Esophagus (tissue), 2 donors: ENCODE measurements around the gene ADAMTS17. TPM values are rescaled to one million over a fixed set of nuclear protein-coding genes. Genes with fewer than 3 reads are reported as not detected.

Experiments
- H3K27ac ChIP-seq, 2 donors: one replicate each; pipeline ENCODE4 v1.5.1; 2013; ENCODE audit warnings: low read depth in 2 of 2, mild to moderate bottlenecking in 2 of 2, inconsistent platforms in 1 of 2, low read length in 1 of 2, moderate library complexity in 1 of 2
- H3K27me3 ChIP-seq, 2 donors: one replicate each; pipeline ENCODE4 v1.6.1; 2013; ENCODE audit warnings: low read length in 2 of 2, control low read depth in 1 of 2, mild to moderate bottlenecking in 1 of 2; ENCODE audit not compliant: insufficient read depth in 2 of 2, control insufficient read depth in 1 of 2
- H3K36me3 ChIP-seq, 2 donors: one replicate each; pipeline ENCODE4 v1.6.1; 2013; ENCODE audit warnings: low read length in 1 of 2; ENCODE audit not compliant: control insufficient read depth in 2 of 2, insufficient read depth in 2 of 2
- H3K4me1 ChIP-seq, 2 donors: one replicate each; pipeline ENCODE4 v1.6.1; 2013; ENCODE audit warnings: low read length in 1 of 2; ENCODE audit not compliant: control insufficient read depth in 2 of 2, insufficient read depth in 2 of 2
- H3K4me3 ChIP-seq, 2 donors: one replicate each; pipeline ENCODE4 v1.5.1; 2013; ENCODE audit warnings: low read length in 2 of 2, mild to moderate bottlenecking in 2 of 2, low read depth in 1 of 2, moderate library complexity in 1 of 2
- H3K9me3 ChIP-seq, 2 donors: one replicate each; pipeline ENCODE4 v1.6.1; 2013; ENCODE audit warnings: mild to moderate bottlenecking in 2 of 2, low read depth in 1 of 2, low read length in 1 of 2, moderate library complexity in 1 of 2; ENCODE audit not compliant: control insufficient read depth in 2 of 2, insufficient read depth in 1 of 2
- WGBS, 2 donors: extraction: QIAGEN DNeasy Blood & Tissue Kit; methylation state at CpG; one replicate each; pipeline ENCODE4 v1.1.7; 2013; 5-methylcytosine and 5-hydroxymethylcytosine counted together
- polyA plus RNA-seq, 2 donors: library from polyadenylated mRNA; stranded (reverse); fragments of 200-250 nt; gene quantifications; one replicate each; pipeline ENCODE4 v1.2.3, GENCODE V29; 2013
- donor health status: healthy with polysubstance abuse.
- donor health status: Bipolar disorder and iron deficiency.

ADAMTS17 gene
- polyA plus RNA-seq, 2 donors, result 2.1 to 6.9 TPM

DNA sequence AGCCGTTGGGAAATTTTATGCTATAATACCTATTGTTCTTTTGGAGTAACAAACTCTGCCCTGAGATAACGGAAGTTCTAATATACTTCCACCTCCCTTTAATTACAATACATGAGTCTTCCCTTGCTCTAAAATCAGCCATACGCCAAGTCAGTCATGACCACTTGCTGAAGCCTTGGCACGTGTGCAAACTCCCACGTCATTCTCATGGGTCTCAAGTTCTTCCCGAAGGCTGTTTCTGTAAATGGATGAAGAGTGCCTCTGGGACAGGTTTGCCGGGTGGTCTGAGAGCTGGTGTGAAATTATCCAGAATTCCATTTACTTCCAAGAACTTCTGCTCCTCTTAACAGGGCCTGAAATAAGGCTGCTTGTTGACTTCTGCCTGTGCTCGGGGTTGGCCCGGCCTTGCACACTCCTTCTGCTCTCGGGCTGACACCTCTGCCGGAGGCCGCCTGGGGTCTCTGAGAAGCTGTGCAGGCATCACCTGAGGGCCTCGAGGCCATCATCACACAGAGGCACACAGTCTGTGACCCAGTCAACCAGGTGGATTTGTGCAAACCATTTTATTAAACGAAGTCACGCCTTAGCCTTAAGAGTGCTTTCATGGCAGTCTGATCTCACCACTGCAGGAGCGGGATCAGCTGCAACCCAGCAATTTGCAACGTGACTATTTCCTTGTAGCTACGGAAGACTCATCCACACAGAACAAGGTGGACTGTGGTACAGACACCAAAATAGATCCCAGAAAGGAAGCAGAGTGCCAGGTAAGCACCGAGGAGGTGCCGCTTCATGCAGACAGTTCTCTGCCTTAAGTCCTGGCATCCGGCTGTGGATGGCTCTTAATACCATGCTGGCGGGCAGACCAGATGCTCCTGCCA is 120.1 kb downstream of the ADAMTS17 start:
- no peaks in the 10 kb centered on the region for H3K27me3 ChIP-seq
- WGBS, 2 donors, result 53 to 68% methylated on average over 22 of the region's 22 CpGs
- peak overlapping the region; percentile 58 to 76 for H3K27ac ChIP-seq

GRCh38 chr15:100220058-100220768 is 121.6 kb downstream of the ADAMTS17 start:
- Histone ChIP-seq H3K27me3 (no peaks in the 10 kb centered on the region), H3K4me3 (no peak overlapping the region), H3K4me1 (peaks cover 0 to 4% of the 10 kb centered on the region in 2 donors), H3K27ac (no peak overlapping the region), H3K9me3 (no peaks in the 10 kb centered on the region), H3K36me3 (no peaks in the 10 kb centered on the region)
- WGBS, 2 donors, result 89 to 92% methylated on average over 14 of the region's 14 CpGs

More for the DNA sequence above, 120.1 kb downstream of the ADAMTS17 start:
- Histone ChIP-seq H3K4me1 (no peaks in the 10 kb centered on the region), H3K9me3 (no peaks in the 10 kb centered on the region), H3K4me3 (no peak overlapping the region), H3K36me3 (no peaks in the 10 kb centered on the region)

DNA sequence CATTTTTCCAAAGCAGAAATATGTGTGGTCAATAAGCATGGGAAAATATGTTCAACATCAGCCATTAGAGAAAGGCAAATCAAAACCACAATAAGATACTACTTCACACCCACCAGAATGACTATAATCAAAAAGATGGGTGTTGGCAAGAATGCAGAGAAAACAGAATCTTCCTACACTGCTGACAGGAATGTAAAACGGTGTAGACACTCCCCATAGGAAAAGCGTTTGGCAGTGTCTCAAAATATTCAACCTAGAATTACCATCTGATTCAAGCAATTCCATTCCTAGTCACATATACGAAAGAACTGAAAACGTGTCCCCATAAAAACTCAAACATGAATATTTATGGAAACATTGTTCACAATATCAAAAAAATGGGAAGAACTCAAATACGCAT is 123.3 kb downstream of the ADAMTS17 start:
- 72 to 74% methylated on average over 5 of the region's 5 CpGs for WGBS, 2 donors
- peaks cover 0 to 4% of the 10 kb centered on the region in 2 donors for H3K4me1 ChIP-seq

DNA sequence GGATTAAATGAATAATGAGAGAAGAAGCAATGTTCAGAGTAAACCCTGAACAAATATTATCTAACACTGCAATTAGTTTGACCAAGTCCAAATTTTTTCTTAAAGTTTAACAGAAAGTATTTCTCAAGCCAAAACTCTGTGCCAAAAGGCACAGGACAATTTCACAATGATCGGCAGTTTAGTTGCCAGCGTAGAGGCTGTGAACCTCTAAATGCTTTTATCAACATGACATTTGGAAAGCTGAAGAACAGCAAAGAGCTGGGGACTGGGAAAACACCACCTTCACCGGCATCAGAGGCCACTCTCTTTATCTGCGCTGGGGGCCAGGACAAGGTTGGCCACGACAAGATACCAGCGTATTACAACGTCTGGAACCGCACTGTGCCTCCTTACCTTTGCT is 125.6 kb downstream of the ADAMTS17 start:
- no peaks in the 10 kb centered on the region for H3K9me3 ChIP-seq
- H3K36me3 ChIP-seq, result no peaks in the 10 kb centered on the region
- peaks cover 0 to 4% of the 10 kb centered on the region in 2 donors for H3K4me1 ChIP-seq
- H3K27ac ChIP-seq, result peak overlapping the region in 1 of 2 donors; percentile 30
- 50 to 53% methylated on average over 8 of the region's 8 CpGs for WGBS, 2 donors
- no peak overlapping the region for H3K4me3 ChIP-seq
- H3K27me3 ChIP-seq, result no peaks in the 10 kb centered on the region

More for the DNA sequence above, 123.3 kb downstream of the ADAMTS17 start:
- Histone ChIP-seq H3K4me3 (no peak overlapping the region), H3K36me3 (no peaks in the 10 kb centered on the region), H3K27ac (no peak overlapping the region), H3K9me3 (no peaks in the 10 kb centered on the region), H3K27me3 (no peaks in the 10 kb centered on the region)

DNA sequence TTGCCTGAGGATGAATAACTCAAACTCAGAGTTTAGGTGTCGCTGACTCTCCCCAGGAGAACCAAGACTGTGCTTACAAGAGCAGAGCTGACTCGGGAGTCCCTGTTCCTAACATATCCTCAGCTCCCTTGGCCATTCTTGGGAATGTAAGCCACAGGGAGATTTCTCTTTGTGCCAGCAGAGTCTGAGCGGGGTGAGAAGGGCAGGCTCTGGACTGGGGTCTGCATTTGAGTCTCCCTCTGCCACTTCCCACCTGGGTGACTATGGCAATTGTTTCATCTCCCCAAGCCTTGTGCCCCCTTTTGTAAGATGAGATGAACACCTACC is 126.0 kb downstream of the ADAMTS17 start:
- Histone ChIP-seq H3K27me3 (no peaks in the 10 kb centered on the region), H3K4me3 (no peak overlapping the region), H3K36me3 (no peaks in the 10 kb centered on the region), H3K9me3 (no peaks in the 10 kb centered on the region), H3K4me1 (peaks cover 0 to 4% of the 10 kb centered on the region in 2 donors), H3K27ac (peak overlapping the region in 1 of 2 donors; percentile 15)
- WGBS, 2 donors, result 64 to 74% methylated on average over 3 of the region's 3 CpGs

GRCh38 chr15:100215031-100215842 is 126.5 kb downstream of the ADAMTS17 start:
- WGBS, 2 donors, result 84 to 86% methylated on average over 13 of the region's 13 CpGs
- Histone ChIP-seq H3K9me3 (no peaks in the 10 kb centered on the region), H3K27me3 (no peaks in the 10 kb centered on the region), H3K27ac (peak overlapping the region in 1 of 2 donors; percentile 15), H3K36me3 (no peaks in the 10 kb centered on the region), H3K4me3 (no peak overlapping the region), H3K4me1 (peaks cover 0 to 4% of the 10 kb centered on the region in 2 donors)

DNA sequence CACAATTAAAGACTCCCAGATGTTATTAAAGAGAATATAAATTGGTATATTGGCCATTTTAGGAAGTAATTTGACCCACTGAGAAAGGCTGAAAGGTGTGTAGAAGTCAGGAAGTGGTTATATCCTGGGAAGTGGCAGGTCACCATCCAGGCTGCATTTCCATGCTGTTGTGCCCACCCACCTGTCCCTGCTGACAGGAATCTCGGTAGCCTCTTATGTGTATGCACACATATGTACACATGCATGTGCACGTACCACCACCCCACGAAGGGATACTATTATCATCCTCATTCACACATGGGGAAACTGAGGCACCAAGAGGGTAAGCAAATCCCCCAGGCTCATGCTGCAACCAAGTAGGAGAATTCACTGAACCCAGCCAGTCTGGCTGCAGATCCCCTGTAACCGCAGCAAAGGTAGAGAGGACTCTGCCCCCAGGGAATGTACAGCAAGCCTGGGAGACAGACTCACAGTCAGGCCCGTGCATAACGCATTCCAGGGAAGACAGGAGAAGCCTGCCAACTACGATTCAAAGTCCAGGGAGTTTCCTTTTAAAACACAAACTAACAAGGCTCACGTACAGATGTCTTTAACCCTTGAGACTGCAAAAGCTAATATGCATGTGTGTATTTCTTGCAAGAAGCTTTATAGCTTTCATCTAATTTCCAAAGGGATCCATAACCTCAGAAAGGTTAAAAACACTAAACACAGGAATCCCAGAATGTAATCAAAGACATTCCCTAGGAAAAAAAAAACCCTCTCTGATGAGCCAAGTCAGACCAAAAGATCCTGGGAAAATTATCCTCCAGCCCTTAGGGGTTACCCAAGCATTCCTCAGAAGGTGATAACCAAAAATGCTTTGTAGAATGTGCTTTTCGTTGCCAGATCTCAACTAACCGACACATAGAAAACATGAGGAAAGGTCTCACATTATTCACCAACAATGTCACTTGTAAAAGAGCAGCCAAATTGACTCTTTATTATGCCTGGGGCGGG is 129.6 kb downstream of the ADAMTS17 start:
- H3K4me1 ChIP-seq, result peaks cover 0 to 10% of the 10 kb centered on the region in 2 donors
- no peak overlapping the region for H3K27ac ChIP-seq
- no peaks in the 10 kb centered on the region for H3K27me3 ChIP-seq
- 24 to 30% methylated on average over 11 of the region's 11 CpGs for WGBS, 2 donors
- H3K9me3 ChIP-seq, result no peaks in the 10 kb centered on the region
- no peak overlapping the region for H3K4me3 ChIP-seq
- no peaks in the 10 kb centered on the region for H3K36me3 ChIP-seq

GRCh38 chr15:100210338-100210737 is 131.4 kb downstream of the ADAMTS17 start:
- H3K9me3 ChIP-seq, result no peaks in the 10 kb centered on the region
- H3K27ac ChIP-seq, result no peak overlapping the region
- peaks cover 0 to 9% of the 10 kb centered on the region in 2 donors for H3K4me1 ChIP-seq
- H3K27me3 ChIP-seq, result no peaks in the 10 kb centered on the region
- WGBS, 2 donors, result 93 to 94% methylated on average over 5 of the region's 5 CpGs
- H3K4me3 ChIP-seq, result no peak overlapping the region
- H3K36me3 ChIP-seq, result no peaks in the 10 kb centered on the region
